Right atrium auricular region (tissue), 2 donors: ENCODE data around the gene RAB36. TPM values are rescaled to one million over a fixed set of nuclear protein-coding genes. Genes with fewer than 3 reads are reported as not detected.

ENCODE experiments used
- DNase-seq: peaks from one replicate; pipeline ENCODE4 v3.0.0-alpha.2; 2019; ENCODE audit warnings: low spot score
- H3K27ac ChIP-seq, 2 donors: fragments of 200-600 bp; sonication (generic); 1 replicate in 1 of 2; 2 replicates in 1 of 2; pipeline ENCODE4 v1.5.1; 2016 to 2019
- H3K27me3 ChIP-seq, 2 donors: fragments of 200-600 bp; sonication (generic); one replicate each; pipeline versions ENCODE4 v1.5.1 to v1.6.0; 2017 to 2019
- H3K36me3 ChIP-seq: fragments of 200-600 bp; sonication (generic); one replicate; pipeline ENCODE4 v1.5.1; 2016
- H3K4me1 ChIP-seq, 2 donors: fragments of 200-600 bp; sonication (generic); one replicate each; pipeline versions ENCODE4 v1.5.1 to v1.6.0; 2017 to 2019
- H3K4me3 ChIP-seq, 2 donors: fragments of 200-600 bp; sonication (generic); 1 replicate in 1 of 2; 2 replicates in 1 of 2; pipeline ENCODE4 v1.5.1; 2017 to 2019; ENCODE audit warnings: mild to moderate bottlenecking in 1 of 2, moderate library complexity in 1 of 2
- H3K9me3 ChIP-seq, 2 donors: fragments of 200-600 bp; sonication (generic); one replicate each; pipeline ENCODE4 v1.5.1; 2019
- total RNA-seq, 2 donors: library from RNA; depleted of rRNA; stranded (reverse); fragments of >200 nt; gene quantifications; one replicate each; pipeline ENCODE4 v1.1.0, GENCODE V29; 2016
- TF ChIP-seq, protein P1 (sequence below), 2 donors: fragments of 200-600 bp; sonication (generic); IDR thresholded peaks; one replicate each; pipeline ENCODE4 v1.5.1; 2019; ENCODE audit warnings: antibody characterized with exemption in 2 of 2

The RAB36 gene
- total RNA-seq, 2 donors from 2014 or later, result 0.59 to 2.0 TPM

- no peaks in the 10 kb centered on the region for H3K36me3 ChIP-seq
- TF ChIP-seq, protein P1, sequence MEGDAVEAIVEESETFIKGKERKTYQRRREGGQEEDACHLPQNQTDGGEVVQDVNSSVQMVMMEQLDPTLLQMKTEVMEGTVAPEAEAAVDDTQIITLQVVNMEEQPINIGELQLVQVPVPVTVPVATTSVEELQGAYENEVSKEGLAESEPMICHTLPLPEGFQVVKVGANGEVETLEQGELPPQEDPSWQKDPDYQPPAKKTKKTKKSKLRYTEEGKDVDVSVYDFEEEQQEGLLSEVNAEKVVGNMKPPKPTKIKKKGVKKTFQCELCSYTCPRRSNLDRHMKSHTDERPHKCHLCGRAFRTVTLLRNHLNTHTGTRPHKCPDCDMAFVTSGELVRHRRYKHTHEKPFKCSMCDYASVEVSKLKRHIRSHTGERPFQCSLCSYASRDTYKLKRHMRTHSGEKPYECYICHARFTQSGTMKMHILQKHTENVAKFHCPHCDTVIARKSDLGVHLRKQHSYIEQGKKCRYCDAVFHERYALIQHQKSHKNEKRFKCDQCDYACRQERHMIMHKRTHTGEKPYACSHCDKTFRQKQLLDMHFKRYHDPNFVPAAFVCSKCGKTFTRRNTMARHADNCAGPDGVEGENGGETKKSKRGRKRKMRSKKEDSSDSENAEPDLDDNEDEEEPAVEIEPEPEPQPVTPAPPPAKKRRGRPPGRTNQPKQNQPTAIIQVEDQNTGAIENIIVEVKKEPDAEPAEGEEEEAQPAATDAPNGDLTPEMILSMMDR (IDR thresholded peaks at IDR 0.05), result no peak
- no peaks in the 10 kb centered on the region for H3K9me3 ChIP-seq
- no peak for DNase-seq
- H3K27ac ChIP-seq, result no peak overlapping the region
- no peaks in the 10 kb centered on the region for H3K4me1 ChIP-seq
- no peaks in the 10 kb centered on the region for H3K27me3 ChIP-seq
- no peak overlapping the region for H3K4me3 ChIP-seq
Measured at GRCh38 chr22:23121000-23121421, 24.3 kb upstream of the RAB36 start.

DNA sequence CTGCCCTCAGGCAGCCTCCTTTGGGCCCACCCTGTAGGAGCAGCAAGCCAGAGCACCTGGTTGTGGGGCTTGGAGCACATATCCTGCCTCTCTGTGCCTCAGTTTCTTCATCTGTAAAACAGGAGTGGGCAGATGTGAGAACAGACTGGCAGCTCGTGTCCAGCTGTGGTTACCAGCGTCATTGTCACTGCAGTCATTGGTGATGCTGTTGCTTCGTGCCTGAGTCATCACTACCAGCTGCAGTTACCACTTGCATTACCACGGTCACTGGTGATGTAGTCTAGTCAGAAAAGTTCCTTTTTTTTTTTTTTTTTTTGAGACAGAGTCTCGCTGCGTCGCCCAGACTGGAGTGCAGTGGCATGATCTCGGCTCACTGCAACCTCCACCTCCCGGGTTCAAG lies 23.9 kb upstream of the RAB36 start:
- no peaks in the 10 kb centered on the region for H3K9me3 ChIP-seq
- H3K27ac ChIP-seq, result no peak overlapping the region
- no peaks in the 10 kb centered on the region for H3K4me1 ChIP-seq
- no peak for DNase-seq
- TF ChIP-seq, protein P1 (IDR thresholded peaks at IDR 0.05), result no peak
- H3K36me3 ChIP-seq, result no peaks in the 10 kb centered on the region
- no peaks in the 10 kb centered on the region for H3K27me3 ChIP-seq
- H3K4me3 ChIP-seq, result no peak overlapping the region

DNA sequence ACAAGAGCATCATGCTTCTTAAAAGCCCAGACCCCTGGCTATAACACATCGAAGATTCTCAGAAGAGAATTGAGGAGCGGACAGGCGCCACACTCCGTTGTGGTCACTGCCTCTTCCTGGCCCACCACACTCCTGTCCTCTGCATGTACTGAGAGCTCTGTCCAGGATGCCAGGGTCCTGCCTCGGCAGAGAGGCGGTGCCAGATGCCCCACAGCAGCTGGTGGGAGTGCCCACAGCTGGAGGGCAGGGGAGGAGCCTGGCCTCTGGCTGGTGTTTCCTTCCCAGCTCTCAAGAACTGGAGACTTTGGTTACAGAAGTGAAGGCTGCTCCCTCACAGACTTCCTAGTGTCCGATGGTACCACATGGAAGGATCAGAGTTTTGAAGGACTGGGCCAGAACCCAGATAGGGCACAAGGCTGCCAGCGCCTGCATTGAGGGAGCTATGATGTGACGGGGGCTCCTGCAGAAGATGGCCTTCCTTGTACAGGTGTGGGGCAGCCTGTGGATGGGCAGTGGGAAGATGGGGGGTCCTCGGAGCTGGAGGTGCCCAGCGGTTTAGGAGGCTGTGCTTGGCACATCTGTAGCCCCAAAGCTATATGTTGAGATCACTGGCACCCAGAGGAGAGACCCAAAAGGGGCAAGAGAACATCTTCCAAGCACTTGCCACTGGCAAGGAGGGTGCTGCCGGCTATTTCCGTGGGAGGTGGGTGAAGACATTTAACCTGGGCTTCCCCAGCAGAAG lies 22.9 kb upstream of the RAB36 start:
- no peaks in the 10 kb centered on the region for H3K4me1 ChIP-seq
- H3K27ac ChIP-seq, result no peak overlapping the region
- no peaks in the 10 kb centered on the region for H3K27me3 ChIP-seq
- TF ChIP-seq, protein P1 (IDR thresholded peaks at IDR 0.05), result no peak
- H3K36me3 ChIP-seq, result no peaks in the 10 kb centered on the region
- no peaks in the 10 kb centered on the region for H3K9me3 ChIP-seq
- H3K4me3 ChIP-seq, result no peak overlapping the region
- DNase-seq, result no peak

DNA sequence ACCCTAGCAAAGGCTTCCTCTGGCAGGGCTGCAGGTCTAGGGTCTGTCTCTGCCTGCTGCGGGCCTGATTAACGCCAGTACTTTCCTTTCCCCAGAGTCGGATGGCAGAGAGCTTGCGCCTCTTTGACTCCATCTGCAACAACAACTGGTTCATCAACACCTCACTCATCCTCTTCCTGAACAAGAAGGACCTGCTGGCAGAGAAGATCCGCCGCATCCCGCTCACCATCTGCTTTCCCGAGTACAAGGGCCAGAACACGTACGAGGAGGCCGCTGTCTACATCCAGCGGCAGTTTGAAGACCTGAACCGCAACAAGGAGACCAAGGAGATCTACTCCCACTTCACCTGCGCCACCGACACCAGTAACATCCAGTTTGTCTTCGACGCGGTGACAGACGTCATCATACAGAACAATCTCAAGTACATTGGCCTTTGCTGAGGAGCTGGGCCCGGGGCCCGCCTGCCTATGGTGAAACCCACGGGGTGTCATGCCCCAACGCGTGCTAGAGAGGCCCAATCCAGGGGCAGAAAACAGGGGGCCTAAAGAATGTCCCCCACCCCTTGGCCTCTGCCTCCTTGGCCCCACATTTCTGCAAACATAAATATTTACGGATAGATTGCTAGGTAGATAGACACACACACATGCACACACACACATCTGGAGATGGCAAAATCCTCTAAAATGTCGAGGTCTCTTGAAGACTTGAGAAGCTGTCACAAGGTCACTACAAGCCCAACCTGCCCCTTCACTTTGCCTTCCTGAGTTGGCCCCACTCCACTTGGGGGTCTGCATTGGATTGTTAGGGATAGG lies 22.1 kb upstream of the RAB36 start:
- Histone ChIP-seq H3K27me3 (no peaks in the 10 kb centered on the region), H3K4me1 (no peaks in the 10 kb centered on the region), H3K9me3 (no peaks in the 10 kb centered on the region), H3K27ac (no peak overlapping the region), H3K36me3 (no peaks in the 10 kb centered on the region), H3K4me3 (no peak overlapping the region)
- TF ChIP-seq, protein P1 (IDR thresholded peaks at IDR 0.05), result no peak
- no peak for DNase-seq

- Histone ChIP-seq H3K27ac (no peak overlapping the region), H3K36me3 (no peaks in the 10 kb centered on the region), H3K4me1 (no peaks in the 10 kb centered on the region), H3K27me3 (no peaks in the 10 kb centered on the region), H3K4me3 (no peak overlapping the region), H3K9me3 (no peaks in the 10 kb centered on the region)
- DNase-seq, result no peak
- TF ChIP-seq, protein P1 (IDR thresholded peaks at IDR 0.05), result no peak
Measured at GRCh38 chr22:23123804-23124254, 21.4 kb upstream of the RAB36 start.
